CD14-positive monocyte (primary cell): ENCODE measurements around the gene SH3BGRL2. TPM values are rescaled to one million over a fixed set of nuclear protein-coding genes. Genes with fewer than 3 reads are reported as not detected.

Source experiments
- DNase-seq, 3 donors: peaks; one replicate each; pipeline ENCODE4 v3.0.0-alpha.2; 2011 to 2022
- H2AFZ ChIP-seq: 2 replicates; pipeline ENCODE4 v1.6.0; 2012; ENCODE audit warnings: mild to moderate bottlenecking, low read depth, low read length, inconsistent platforms; ENCODE audit not compliant: insufficient read depth, poor library complexity, severe bottlenecking
- H3K27ac ChIP-seq, 2 donors: 1 replicate in 1 of 2; 2 replicates in 1 of 2; pipeline ENCODE4 v1.5.1; 2012 to 2013; ENCODE audit warnings: low read length in 2 of 2, control low read depth in 1 of 2, inconsistent platforms in 1 of 2, low read depth in 1 of 2, mild to moderate bottlenecking in 1 of 2
- H3K27me3 ChIP-seq, 2 donors: one replicate each; pipeline versions ENCODE4 v1.6.0 to v1.6.1; 2011 to 2013; ENCODE audit warnings: low read length in 2 of 2; ENCODE audit not compliant: control insufficient read depth in 2 of 2, insufficient read depth in 2 of 2
- H3K36me3 ChIP-seq, 2 donors: replicated peaks in 1 of 2; 1 replicate in 1 of 2; 2 replicates in 1 of 2; pipeline versions ENCODE4 v1.5.1 to v1.6.1; 2012 to 2013; ENCODE audit warnings: low read length in 2 of 2, control low read depth in 1 of 2, inconsistent platforms in 1 of 2, mild to moderate bottlenecking in 1 of 2; ENCODE audit not compliant: insufficient read depth in 2 of 2, control insufficient read depth in 1 of 2
- H3K4me1 ChIP-seq, 2 donors: 1 replicate in 1 of 2; 2 replicates in 1 of 2; pipeline versions ENCODE4 v1.5.1 to v1.6.1; 2012 to 2013; ENCODE audit warnings: low read length in 2 of 2, control low read depth in 1 of 2, inconsistent platforms in 1 of 2, mild to moderate bottlenecking in 1 of 2, moderate library complexity in 1 of 2; ENCODE audit not compliant: insufficient read depth in 2 of 2, control insufficient read depth in 1 of 2
- H3K4me2 ChIP-seq: replicated peaks from 2 replicates; pipeline ENCODE3; 2012; ENCODE audit warnings: low read length, moderate library complexity, mild to moderate bottlenecking; ENCODE audit not compliant: poor library complexity, severe bottlenecking; ENCODE audit errors: extremely low read depth
- H3K4me3 ChIP-seq, 3 experiments: fragments of 200-600 bp in 1 of 3; sonication (generic) in 1 of 3; replicated peaks in 1 of 3; 1 replicate in 2 of 3; 2 replicates in 1 of 3; pipeline ENCODE4 v1.5.1; 2011 to 2013; ENCODE audit warnings: low read length in 3 of 3, mild to moderate bottlenecking in 3 of 3, control low read depth in 2 of 3, low read depth in 2 of 3, inconsistent platforms in 1 of 3, moderate library complexity in 1 of 3
- H3K79me2 ChIP-seq: 2 replicates; pipeline ENCODE4 v1.6.0; 2012; ENCODE audit warnings: mild to moderate bottlenecking, control low read depth, inconsistent platforms, low read length, moderate library complexity; ENCODE audit not compliant: insufficient read depth
- H3K9ac ChIP-seq: 2 replicates; pipeline ENCODE4 v1.6.0; 2017; ENCODE audit warnings: low read length, mild to moderate bottlenecking; ENCODE audit not compliant: insufficient read depth, poor library complexity, severe bottlenecking
- H3K9me3 ChIP-seq, 2 donors: replicated peaks in 1 of 2; 1 replicate in 1 of 2; 2 replicates in 1 of 2; pipeline versions ENCODE4 v1.5.1 to v1.6.1; 2012 to 2013; ENCODE audit warnings: low read length in 2 of 2, control low read depth in 1 of 2; ENCODE audit not compliant: control insufficient read depth in 1 of 2, insufficient read depth in 1 of 2
- H4K20me1 ChIP-seq: 2 replicates; pipeline ENCODE4 v1.6.0; 2012; ENCODE audit warnings: mild to moderate bottlenecking, low read length, control low read depth, moderate library complexity; ENCODE audit not compliant: insufficient read depth
- H3K27ac Mint-ChIP-seq, 7 donors: one replicate each; pipeline ENCODE4 v1.8.0; 2020; ENCODE audit warnings: mild to moderate bottlenecking in 7 of 7, mixed read lengths in 7 of 7, moderate library complexity in 6 of 7, inconsistent platforms in 2 of 7
- H3K27me3 Mint-ChIP-seq, 3 donors: one replicate each; pipeline ENCODE4 v1.8.0; 2021 to 2022; ENCODE audit warnings: low read depth in 3 of 3, mild to moderate bottlenecking in 3 of 3, mixed read lengths in 3 of 3, moderate library complexity in 3 of 3, inconsistent platforms in 1 of 3
- H3K36me3 Mint-ChIP-seq, 2 donors: one replicate each; pipeline ENCODE4 v1.8.0; 2020; ENCODE audit warnings: mixed read lengths in 2 of 2, inconsistent platforms in 1 of 2, mild to moderate bottlenecking in 1 of 2
- H3K4me1 Mint-ChIP-seq: one replicate; pipeline ENCODE4 v1.8.0; 2020; ENCODE audit warnings: mild to moderate bottlenecking, mixed read lengths
- H3K4me3 Mint-ChIP-seq, 2 donors: one replicate each; pipeline ENCODE4 v1.8.0; 2020; ENCODE audit warnings: mild to moderate bottlenecking in 2 of 2, mixed read lengths in 2 of 2, moderate library complexity in 1 of 2
- H3K9me3 Mint-ChIP-seq, 7 donors: one replicate each; pipeline ENCODE4 v1.8.0; 2020 to 2022; ENCODE audit warnings: mixed read lengths in 7 of 7, mild to moderate bottlenecking in 6 of 7, moderate library complexity in 6 of 7, inconsistent platforms in 2 of 7
- CTCF ChIP-seq: fragments of 200-600 bp; IDR thresholded peaks from one replicate; pipeline ENCODE4 v1.8.0; 2022; ENCODE audit warnings: antibody characterized with exemption, mild to moderate bottlenecking
- WGBS: methylation state at CpG from one replicate; pipeline ENCODE4 v1.1.5; 2013; ENCODE audit warnings: missing lambda C conversion rate; ENCODE audit not compliant: insufficient coverage; 5-methylcytosine and 5-hydroxymethylcytosine counted together
- intact Hi-C, 2 donors: fragments of 100-400 bp; cut with micrococcal nuclease; formaldehyde crosslinking; loops; one replicate each; pipeline versions ENCODE4 v1.15.0 to v1.15.1; 2023
- polyA plus RNA-seq, 3 donors: library from polyadenylated mRNA; depleted of rRNA in 1 of 3; unstranded in 2 of 3; stranded (reverse) in 1 of 3; fragments of 300-500 nt in 2 of 3; fragments of >200 nt in 1 of 3; fragmentation: Illumina TruSeq in 2 of 3; gene quantifications; 1 replicate in 2 of 3; 2 replicates in 1 of 3; pipeline ENCODE4 v1.2.3, GENCODE V29; 2012 to 2021

SH3BGRL2 gene
- polyA plus RNA-seq, 3 donors = 0.03 to 0.30 (median 0.28) TPM

GRCh38 chr6:79626811-79627210, 4.3 kb upstream of the SH3BGRL2 start:
- H3K4me1 Mint-ChIP-seq = peaks cover 13% of the 10 kb centered on the region
- no peaks in the 10 kb centered on the region for H3K9me3 ChIP-seq
- intact Hi-C loops = no loop called here

GRCh38 chr6:79627422-79627821, 3.7 kb upstream of the SH3BGRL2 start:
- no peak for TF ChIP-seq CTCF
- H3K4me1 ChIP-seq = peaks cover 10 to 13% of the 10 kb centered on the region in 2 donors
- no peak overlapping the region for H2AFZ ChIP-seq
- no peak overlapping the region for H3K27ac ChIP-seq
- H3K9ac ChIP-seq = no peak overlapping the region
- no peaks in the 10 kb centered on the region for H3K9me3 ChIP-seq
- DNase-seq = no peak
- intact Hi-C loops = no loop called here
- H3K9me3 Mint-ChIP-seq = peaks cover 0 to 6% (median 0%) of the 10 kb centered on the region in 7 donors
- no peaks in the 10 kb centered on the region for H4K20me1 ChIP-seq
- H3K4me3 Mint-ChIP-seq = no peak overlapping the region
- peaks cover 15% of the 10 kb centered on the region for H3K4me1 Mint-ChIP-seq
- H3K27me3 ChIP-seq = peaks cover 21 to 29% of the 10 kb centered on the region in 2 donors
- no peaks in the 10 kb centered on the region for H3K36me3 ChIP-seq
- no peak overlapping the region for H3K4me2 ChIP-seq
- H3K79me2 ChIP-seq = no peaks in the 10 kb centered on the region
- peaks cover 0 to 3% of the 10 kb centered on the region in 2 donors for H3K36me3 Mint-ChIP-seq
- H3K4me3 ChIP-seq = no peak overlapping the region
- H3K27ac Mint-ChIP-seq = no peak overlapping the region
- H3K27me3 Mint-ChIP-seq = peaks cover 20 to 32% (median 27%) of the 10 kb centered on the region in 3 donors

More at GRCh38 chr6:79626811-79627210, 4.3 kb upstream of the SH3BGRL2 start:
- Histone ChIP-seq H3K4me1 (peaks cover 10 to 12% of the 10 kb centered on the region in 2 donors), H4K20me1 (no peaks in the 10 kb centered on the region), H2AFZ (no peak overlapping the region), H3K27ac (no peak overlapping the region), H3K27me3 (peaks cover 15 to 23% of the 10 kb centered on the region in 2 donors), H3K79me2 (no peaks in the 10 kb centered on the region), H3K9ac (no peak overlapping the region), H3K36me3 (no peaks in the 10 kb centered on the region), H3K4me3 (no peak overlapping the region), H3K4me2 (no peak overlapping the region)
- H3K4me3 Mint-ChIP-seq = no peak overlapping the region
- TF ChIP-seq CTCF = no peak
- H3K27me3 Mint-ChIP-seq = peaks cover 15 to 26% (median 21%) of the 10 kb centered on the region in 3 donors
- no peak for DNase-seq
- H3K27ac Mint-ChIP-seq = no peak overlapping the region
- peaks cover 0 to 6% (median 0%) of the 10 kb centered on the region in 7 donors for H3K9me3 Mint-ChIP-seq
- 88% methylated on average over 2 of the region's 3 CpGs for WGBS
- H3K36me3 Mint-ChIP-seq = peaks cover 0 to 3% of the 10 kb centered on the region in 2 donors
